HG03457 (cell line): ENCODE data around the gene TRPM2.
"Not testable (repeated sequence)": the region's sequence is repeated elsewhere in the genome, so short reads cannot be mapped to it uniquely, and the experiment has no call there.

Experiments used
- ATAC-seq: cut with Tn5 transposase; IDR thresholded peaks from one replicate; pipeline ENCODE4 v1.9.1; 2021; ENCODE audit warnings: moderate number of reproducible peaks; ENCODE audit not compliant: unreplicated experiment

The TRPM2 gene

DNA sequence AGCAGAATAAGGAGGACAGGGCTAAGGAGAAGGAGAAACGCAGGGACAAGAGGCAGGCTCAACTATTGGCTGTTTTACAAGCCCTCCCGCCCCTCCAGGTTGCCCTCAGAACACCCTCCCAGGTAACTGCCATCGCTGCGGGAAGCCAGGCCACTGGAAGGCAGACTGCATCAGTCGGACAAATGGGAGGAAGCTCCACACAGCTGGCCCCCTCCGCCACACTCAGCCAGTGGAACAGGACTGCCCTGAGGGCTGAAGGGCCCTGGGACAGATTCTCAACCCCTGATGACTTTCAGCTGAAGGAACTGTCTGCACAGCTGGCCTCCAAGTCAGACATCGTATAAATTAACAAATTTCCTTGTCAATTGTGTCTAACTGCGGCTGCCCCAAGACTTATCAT is 123.7 kb downstream of the TRPM2 start:
- ATAC-seq, result no peak

DNA sequence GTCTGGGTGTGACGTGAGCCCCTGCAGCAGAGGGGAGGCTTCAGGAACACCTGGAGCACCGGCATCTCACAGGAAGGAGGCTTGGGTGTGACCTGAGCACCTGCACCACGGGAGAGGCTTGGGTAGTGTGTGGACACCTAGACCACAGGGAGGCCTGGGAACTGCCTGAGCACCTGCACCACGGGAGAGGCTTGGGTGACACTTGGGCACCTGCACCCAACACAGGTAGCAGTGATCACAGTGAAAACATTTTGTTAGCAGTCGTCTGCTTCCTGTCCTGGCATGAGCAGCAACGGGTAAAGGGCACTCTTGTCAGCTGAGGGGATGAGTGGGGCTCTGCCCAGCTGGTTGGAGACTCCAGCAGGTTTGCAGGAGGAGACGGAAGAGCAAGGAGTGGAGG is 124.3 kb downstream of the TRPM2 start:
- no peak for ATAC-seq

DNA sequence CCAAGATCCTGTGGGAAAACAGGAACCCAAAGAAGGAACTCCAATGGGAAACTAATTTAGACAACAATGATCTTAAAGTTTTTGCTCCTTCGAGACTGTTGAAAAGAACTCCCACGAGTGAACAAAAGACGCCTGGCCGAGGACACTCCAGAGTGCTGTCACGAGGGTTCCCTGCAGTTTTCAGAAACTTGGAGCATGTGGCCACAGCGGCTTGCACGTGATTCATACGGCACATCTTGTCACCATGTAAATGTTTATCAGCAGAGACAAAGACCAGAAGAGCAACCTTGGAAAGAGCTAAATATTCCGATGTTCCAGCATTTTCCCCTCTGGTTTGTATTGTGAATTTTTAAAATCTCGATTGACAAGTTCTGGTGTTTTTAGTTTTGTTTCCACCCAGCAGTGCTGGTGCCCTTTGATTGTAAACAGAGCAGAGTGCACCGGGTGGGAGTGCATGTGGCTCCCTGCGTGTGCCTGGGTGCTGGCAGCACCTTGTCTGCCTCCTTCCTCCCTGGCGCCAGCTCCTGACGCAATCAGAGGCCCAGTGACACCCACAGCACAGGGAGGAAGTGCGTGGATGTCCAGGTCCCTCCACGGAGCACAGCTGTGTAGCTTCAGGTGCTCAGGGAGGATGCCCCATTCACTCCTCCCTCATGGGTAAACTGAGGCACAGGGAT is 124.8 kb downstream of the TRPM2 start:
- no peak for ATAC-seq

DNA sequence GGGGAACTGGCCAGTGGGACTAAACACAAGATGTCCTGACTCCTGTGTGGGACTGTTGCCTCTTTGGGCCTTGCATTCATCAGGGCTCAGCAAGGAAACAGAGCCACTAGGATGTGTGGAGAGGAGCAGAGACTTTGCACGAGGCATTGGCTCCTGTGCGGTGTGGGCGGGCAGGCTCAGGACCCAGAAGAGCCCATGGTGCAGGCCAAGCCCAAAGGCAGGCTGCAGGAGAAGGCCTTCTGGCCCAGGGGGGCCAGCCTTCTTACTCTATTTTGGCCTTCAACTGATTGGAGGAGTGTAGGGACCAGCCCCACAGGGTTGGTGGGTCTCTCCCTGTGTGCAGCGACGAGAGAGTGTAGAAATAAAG is 125.4 kb downstream of the TRPM2 start:
- ATAC-seq, result no peak

DNA sequence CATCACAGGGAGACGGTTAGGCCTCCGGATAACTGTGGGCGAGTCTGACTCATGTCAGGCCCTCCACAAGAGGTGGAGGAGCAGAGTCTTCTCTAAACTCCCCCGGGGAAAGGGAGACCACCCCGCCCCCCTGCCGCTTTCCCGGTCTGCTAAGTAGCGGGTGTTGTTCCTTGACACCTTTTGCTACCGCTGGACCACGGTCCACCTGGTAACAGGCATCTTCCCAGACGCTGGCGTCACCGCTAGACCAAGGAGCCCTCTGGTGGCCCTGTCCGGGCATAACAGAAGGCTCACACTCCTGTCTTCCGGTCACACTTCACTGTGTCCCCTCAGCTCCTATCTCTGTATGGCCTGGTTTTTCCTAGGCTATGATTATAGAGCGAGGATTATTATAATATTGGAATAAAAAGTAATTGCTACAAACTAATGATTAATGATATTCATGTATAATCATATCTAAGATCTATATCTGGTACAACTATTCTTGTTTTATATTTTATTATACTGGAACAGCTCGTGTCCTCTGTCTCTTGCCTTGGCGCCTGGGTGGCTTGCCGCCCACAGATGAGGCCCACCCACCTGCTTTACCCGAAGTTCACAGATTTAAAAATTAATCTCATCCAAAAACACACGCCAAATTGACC is 126.3 kb downstream of the TRPM2 start:
- ATAC-seq, result not testable (repeated sequence)

DNA sequence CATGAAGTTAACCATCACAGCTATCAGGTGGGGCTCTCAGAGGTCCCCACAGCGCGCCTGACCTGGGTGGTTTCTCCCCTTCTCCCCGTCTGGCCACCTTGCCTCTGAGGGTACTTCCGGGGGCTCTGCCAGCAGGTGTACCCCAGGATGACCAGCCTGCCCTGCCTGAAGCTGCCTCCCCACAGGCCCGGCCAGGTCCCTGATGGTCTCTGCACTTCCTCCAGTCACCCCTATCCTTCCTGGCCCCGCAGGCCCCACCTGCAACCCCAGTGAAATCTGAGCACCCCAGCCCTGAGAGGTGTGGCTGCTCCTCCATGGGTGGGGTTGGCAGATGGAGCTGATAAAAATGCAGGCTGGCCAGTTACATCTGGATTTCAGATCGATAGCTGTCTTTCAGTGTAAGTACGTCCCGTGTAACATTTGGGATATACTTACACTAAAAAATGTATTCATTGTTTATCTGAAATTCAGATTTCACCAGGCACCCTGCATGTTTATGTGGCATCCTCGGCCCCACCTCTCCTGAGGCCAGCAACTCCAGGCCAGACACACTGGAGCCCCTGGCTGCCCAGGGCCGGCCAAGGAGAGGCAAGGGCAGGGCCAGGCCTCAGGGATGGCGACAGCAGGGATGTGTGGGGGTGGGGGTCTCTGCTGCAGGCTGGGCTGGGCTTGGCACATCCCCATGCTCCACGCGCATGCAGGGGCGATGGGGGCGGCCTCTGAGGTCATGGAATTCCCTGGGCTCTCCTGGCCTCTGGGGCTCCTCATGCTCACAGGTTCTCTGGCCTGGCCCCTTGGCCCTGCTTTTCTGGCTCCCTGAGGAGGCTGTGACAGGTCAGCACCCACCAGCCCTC is 127.0 kb downstream of the TRPM2 start:
- ATAC-seq, result no peak

- ATAC-seq, result no peak
These were observed 129.3 kb downstream of the TRPM2 start for GRCh38 chr21:44482581-44483287.

DNA sequence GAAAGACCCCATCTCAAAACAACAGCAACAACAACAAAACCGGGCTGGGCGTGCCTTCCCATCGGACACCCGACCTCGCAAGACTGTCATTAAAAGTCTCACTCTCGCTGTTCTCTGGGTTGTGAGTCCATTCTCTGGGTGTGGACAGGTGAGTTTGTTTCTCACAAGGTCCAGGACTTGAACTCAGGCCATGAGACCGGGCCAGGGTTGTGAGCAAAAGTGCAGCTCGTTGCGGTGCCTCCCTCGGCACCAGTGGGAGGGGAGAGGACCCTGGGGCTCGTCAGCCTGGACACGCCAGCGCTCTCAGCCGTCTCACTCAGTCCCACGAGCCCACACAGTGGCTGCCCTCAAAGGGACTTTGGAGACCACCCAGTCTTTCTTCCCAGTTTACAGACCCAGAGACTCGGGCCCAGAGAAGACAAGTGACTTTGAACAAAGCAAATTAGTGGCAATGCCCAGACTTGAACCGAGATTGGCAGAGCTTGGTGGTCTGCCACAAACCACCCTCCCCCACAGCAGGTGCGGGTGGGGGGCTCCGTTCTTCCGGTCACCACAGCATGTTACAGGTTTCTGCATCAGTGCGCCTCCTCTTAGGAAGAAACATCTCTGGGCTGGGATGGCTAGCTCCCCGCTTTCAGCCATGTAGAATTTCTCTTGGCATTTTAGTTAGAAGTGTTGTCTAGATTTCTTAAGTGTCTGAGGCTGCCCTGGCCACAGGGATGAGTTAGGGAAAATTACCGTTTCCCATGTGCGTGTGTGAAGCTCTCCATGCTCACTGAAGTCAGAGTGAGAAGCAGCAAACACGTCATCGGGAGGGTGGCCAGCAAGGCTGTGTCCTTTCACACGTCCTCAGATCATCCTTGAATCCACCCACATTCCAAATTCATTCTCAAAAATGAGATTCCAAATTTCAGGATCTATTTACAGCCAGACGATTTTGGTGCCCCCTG is 130.1 kb downstream of the TRPM2 start:
- ATAC-seq, result no peak

- no peak for ATAC-seq
These were observed 131.3 kb downstream of the TRPM2 start for GRCh38 chr21:44484498-44485253.

- no peak for ATAC-seq
These were observed 131.9 kb downstream of the TRPM2 start for GRCh38 chr21:44485254-44485793.

DNA sequence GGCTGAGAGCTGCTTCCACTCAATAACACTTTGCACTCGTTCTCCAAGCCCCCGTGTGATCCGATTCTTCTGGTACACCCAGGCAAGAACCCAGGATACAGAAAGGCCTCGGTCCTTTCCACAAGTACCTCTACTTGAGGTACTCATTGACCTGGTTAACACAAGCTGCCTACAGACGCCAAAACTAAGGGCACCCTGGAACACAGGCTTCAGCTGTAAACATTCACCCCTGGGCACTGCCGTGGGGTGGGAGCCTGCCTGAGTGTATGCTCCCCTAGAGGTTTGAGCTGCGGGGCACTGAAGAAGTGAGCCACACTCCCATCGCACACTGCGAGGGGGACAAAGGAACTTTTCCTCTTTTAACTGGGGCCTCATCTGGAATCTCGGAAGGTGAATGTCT is 132.4 kb downstream of the TRPM2 start:
- no peak for ATAC-seq

GRCh38 chr21:44486302-44486701 is 132.9 kb downstream of the TRPM2 start:
- no peak for ATAC-seq

- no peak for ATAC-seq
These were observed 134.4 kb downstream of the TRPM2 start for GRCh38 chr21:44487831-44488230.

DNA sequence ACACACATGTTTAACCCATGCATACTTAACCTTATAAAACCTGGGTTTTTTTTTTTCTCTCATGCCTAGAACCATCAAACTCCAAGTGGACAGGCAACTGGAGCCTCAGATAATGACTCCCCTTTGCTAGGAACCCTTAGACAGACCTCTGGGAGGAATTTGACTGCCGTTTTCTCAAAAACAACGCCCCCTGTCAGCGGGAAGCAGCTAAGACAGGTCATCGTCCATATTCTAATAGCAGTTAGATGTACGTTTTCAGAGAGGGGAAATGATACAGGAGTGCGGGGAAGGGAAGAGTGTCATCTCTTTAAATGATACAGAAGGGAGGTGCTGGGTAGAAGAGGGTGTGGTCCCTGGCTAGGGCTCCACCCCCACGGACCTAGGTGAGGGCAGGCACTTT is 136.5 kb downstream of the TRPM2 start:
- no peak for ATAC-seq

DNA sequence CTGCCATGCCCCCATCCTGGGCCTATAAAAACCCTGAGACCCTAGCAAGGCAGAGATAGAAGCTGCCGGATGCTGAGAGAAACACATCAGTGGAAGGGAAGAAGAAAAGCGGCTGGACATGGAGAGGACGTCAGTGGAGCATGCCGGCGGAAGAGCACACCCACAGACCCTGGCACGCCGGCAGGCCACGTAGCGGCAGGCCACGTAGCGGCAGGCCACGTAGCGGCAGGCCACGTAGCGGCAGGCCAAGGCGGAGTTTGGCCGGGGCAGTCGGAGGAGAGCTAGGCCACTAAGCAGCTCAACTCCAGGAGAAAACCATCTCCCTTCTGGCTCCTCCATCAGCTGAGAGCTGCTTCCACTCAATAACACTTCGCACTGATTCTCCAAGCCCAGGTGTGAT is 137.0 kb downstream of the TRPM2 start:
- ATAC-seq, result no peak

DNA sequence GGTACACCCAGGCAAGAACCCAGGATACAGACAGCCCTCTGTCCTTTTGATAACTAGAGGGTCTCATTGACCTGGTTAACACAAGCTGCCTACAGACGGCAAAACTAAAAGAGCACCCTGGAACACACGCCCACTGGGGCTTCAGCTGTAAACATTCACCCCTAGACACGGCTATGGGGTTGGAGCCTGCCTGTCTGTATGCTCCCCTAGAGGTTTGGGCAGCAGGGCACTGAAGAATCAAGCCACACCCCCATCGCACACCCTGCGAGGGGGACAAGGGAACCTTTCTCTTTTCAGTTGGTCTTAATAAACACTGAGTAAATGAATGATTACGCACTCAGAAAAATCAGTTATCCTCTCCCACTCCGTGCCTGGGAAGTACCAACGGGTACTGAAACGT is 137.4 kb downstream of the TRPM2 start:
- no peak for ATAC-seq
